IMR-90 (cell line): ENCODE measurements around the gene FLT1. TPM values are rescaled to one million over a fixed set of nuclear protein-coding genes. Genes with fewer than 3 reads are reported as not detected.
A peak's percentile ranks its signal among the peaks of the same experiment; 100 is the strongest.

Experiments used
- ATAC-seq: fragments of 200-7000 bp; cut with Tn5 transposase; 2 replicates; pipeline ENCODE4 v1.9.1; 2020; ENCODE audit warnings: low read depth, mild to moderate bottlenecking, moderate library complexity
- BruUV-seq: library from RNA; stranded (reverse); fragments of 400-500 nt; replicated peaks from 2 replicates; lab custom pipeline; 2021; lab: Mats Ljungman, UMichigan
- CTCF ChIA-PET: fragments of 300-600 bp; formaldehyde crosslinking; extraction: SDS; loops from one replicate; lab custom pipeline; 2021; ENCODE audit warnings: antibody characterized with exemption; lab: Yijun Ruan, JAX
- POLR2A ChIA-PET: fragments of 300-600 bp; sonication (Branson Sonifier 250); formaldehyde crosslinking; loops from one replicate; lab custom pipeline; 2022; ENCODE audit warnings: antibody characterized with exemption; ENCODE audit not compliant: unreplicated experiment; lab: Charles Lee
- DNase-seq: peaks from one replicate; pipeline ENCODE4 v3.0.0; 2013
- H2AFZ ChIP-seq: replicated peaks from 2 replicates; pipeline ENCODE3; 2013; ENCODE audit warnings: low read length, mild to moderate bottlenecking; ENCODE audit not compliant: poor library complexity
- H2AK5ac ChIP-seq: 2 replicates; pipeline ENCODE4 v1.6.1; 2013; ENCODE audit warnings: low read depth, low read length, inconsistent platforms
- H2AK9ac ChIP-seq: replicated peaks from 2 replicates; pipeline ENCODE3; 2013; ENCODE audit warnings: mild to moderate bottlenecking, low read depth, low read length, moderate library complexity; ENCODE audit not compliant: poor library complexity
- H2BK120ac ChIP-seq: 2 replicates; pipeline ENCODE4 v1.6.1; 2013; ENCODE audit warnings: low read depth, low read length, inconsistent platforms
- H2BK15ac ChIP-seq: 3 replicates; pipeline ENCODE4 v1.6.1; 2013; ENCODE audit warnings: low read depth, low read length, inconsistent platforms
- H2BK20ac ChIP-seq: 2 replicates; pipeline ENCODE4 v1.6.1; 2013; ENCODE audit warnings: low read depth, mild to moderate bottlenecking, inconsistent platforms, low read length, moderate library complexity
- H2BK5ac ChIP-seq: 2 replicates; pipeline ENCODE4 v1.6.1; 2013; ENCODE audit warnings: mild to moderate bottlenecking, low read depth, low read length, inconsistent platforms; ENCODE audit not compliant: poor library complexity, severe bottlenecking
- H3K14ac ChIP-seq: replicated peaks from 2 replicates; pipeline ENCODE4 v1.6.1; 2013; ENCODE audit warnings: low read depth, low read length, inconsistent platforms
- H3K18ac ChIP-seq: 2 replicates; pipeline ENCODE4 v1.6.1; 2013; ENCODE audit warnings: low read depth, low read length, control low read depth
- H3K23ac ChIP-seq: 2 replicates; pipeline ENCODE4 v1.6.1; 2013; ENCODE audit warnings: low read depth, low read length, inconsistent platforms
- H3K27ac ChIP-seq: 2 replicates; pipeline ENCODE4 v1.5.1; 2013; ENCODE audit warnings: mild to moderate bottlenecking, control low read depth, low read length; ENCODE audit not compliant: insufficient read depth
- H3K27me3 ChIP-seq: 2 replicates; pipeline ENCODE4 v1.6.1; 2013; ENCODE audit warnings: low read length; ENCODE audit not compliant: control insufficient read depth, insufficient read depth
- H3K36me3 ChIP-seq: 2 replicates; pipeline ENCODE4 v1.6.1; 2013; ENCODE audit warnings: low read length, mixed read lengths; ENCODE audit not compliant: control insufficient read depth, insufficient read depth
- H3K4ac ChIP-seq: 2 replicates; pipeline ENCODE4 v1.6.1; 2013; ENCODE audit warnings: low read depth, low read length, inconsistent platforms
- H3K4me1 ChIP-seq: 2 replicates; pipeline ENCODE4 v1.6.1; 2013; ENCODE audit warnings: low read length, mixed read lengths; ENCODE audit not compliant: control insufficient read depth, insufficient read depth
- H3K4me2 ChIP-seq: 2 replicates; pipeline ENCODE4 v1.6.1; 2013; ENCODE audit warnings: low read depth, mild to moderate bottlenecking, control low read depth, low read length, moderate library complexity
- H3K4me3 ChIP-seq: 2 replicates; pipeline ENCODE4 v1.5.1; 2013; ENCODE audit warnings: low read depth, mild to moderate bottlenecking, control low read depth, low read length, moderate library complexity; ENCODE audit not compliant: insufficient read depth
- H3K56ac ChIP-seq: 2 replicates; pipeline ENCODE4 v1.6.1; 2013; ENCODE audit warnings: low read length, inconsistent platforms; ENCODE audit not compliant: insufficient read depth; ENCODE audit errors: extremely low read depth
- H3K79me1 ChIP-seq, 2 experiments: 2 replicates each; pipeline ENCODE4 v1.6.1; 2013; ENCODE audit warnings: low read length in 2 of 2, inconsistent platforms in 1 of 2, low read depth in 1 of 2
- H3K9ac ChIP-seq: 2 replicates; pipeline ENCODE4 v1.6.1; 2013; ENCODE audit warnings: low read depth, low read length, control low read depth
- H3K9me1 ChIP-seq: 2 replicates; pipeline ENCODE4 v1.6.1; 2013; ENCODE audit warnings: low read length, inconsistent platforms; ENCODE audit not compliant: insufficient read depth
- H3K9me3 ChIP-seq: 2 replicates; pipeline ENCODE4 v1.6.1; 2013; ENCODE audit warnings: low read length; ENCODE audit not compliant: control insufficient read depth, insufficient read depth
- H4K20me1 ChIP-seq: 2 replicates; pipeline ENCODE4 v1.6.1; 2013; ENCODE audit warnings: low read length, inconsistent platforms; ENCODE audit not compliant: insufficient read depth
- H4K5ac ChIP-seq: 2 replicates; pipeline ENCODE4 v1.6.1; 2013; ENCODE audit warnings: mild to moderate bottlenecking, low read depth, low read length, control low read depth
- H4K8ac ChIP-seq, 2 experiments: 2 replicates each; pipeline ENCODE4 v1.6.1; 2013; ENCODE audit warnings: low read depth in 2 of 2, low read length in 2 of 2, control low read depth in 1 of 2, inconsistent platforms in 1 of 2
- H4K91ac ChIP-seq: 2 replicates; pipeline ENCODE4 v1.6.1; 2013; ENCODE audit warnings: low read depth, low read length, inconsistent platforms; ENCODE audit not compliant: insufficient read depth
- BHLHE40 ChIP-seq: fragments of 150-350 bp; IDR thresholded peaks from 2 replicates; pipeline ENCODE4 v1.6.1; 2016; ENCODE audit warnings: mild to moderate bottlenecking, low read depth, low read length
- CEBPB ChIP-seq: IDR thresholded peaks from 2 replicates; pipeline ENCODE4 v1.6.1; 2012; ENCODE audit warnings: low read depth, low read length, improper control_type of control experiment
- CHD1 ChIP-seq: IDR thresholded peaks from 2 replicates; pipeline ENCODE4 v1.6.1; 2012; ENCODE audit warnings: low read depth, low read length, improper control_type of control experiment
- CTCF ChIP-seq: conservative IDR thresholded peaks from 2 replicates; pipeline ENCODE4 v1.5.1; 2012; ENCODE audit warnings: mild to moderate bottlenecking, low read depth, low read length, improper control_type of control experiment
- ELK1 ChIP-seq: fragments of 150-350 bp; IDR thresholded peaks from 2 replicates; pipeline ENCODE4 v1.6.1; 2016; ENCODE audit warnings: low read depth, mild to moderate bottlenecking, low read length, moderate library complexity, borderline replicate concordance
- FOS ChIP-seq: fragments of 150-350 bp; IDR thresholded peaks from 2 replicates; pipeline ENCODE4 v1.6.1; 2016; ENCODE audit warnings: low read depth, low read length
- MAFK ChIP-seq: IDR thresholded peaks from 2 replicates; pipeline ENCODE4 v1.6.1; 2012; ENCODE audit warnings: low read depth, low read length, improper control_type of control experiment
- MAZ ChIP-seq: IDR thresholded peaks from 2 replicates; pipeline ENCODE4 v1.6.1; 2012; ENCODE audit warnings: low read depth, mild to moderate bottlenecking, low read length, improper control_type of control experiment, moderate library complexity, borderline replicate concordance
- MXI1 ChIP-seq: IDR thresholded peaks from 2 replicates; pipeline ENCODE4 v1.6.1; 2012; ENCODE audit warnings: low read depth, mild to moderate bottlenecking, low read length, moderate library complexity, borderline replicate concordance
- NFE2L2 ChIP-seq: fragments of 150-350 bp; IDR thresholded peaks from 2 replicates; pipeline ENCODE4 v1.6.1; 2016; ENCODE audit warnings: low read depth, mild to moderate bottlenecking, low read length
- POLR2A ChIP-seq: IDR thresholded peaks from 2 replicates; pipeline ENCODE4 v1.6.1; 2012; ENCODE audit warnings: mild to moderate bottlenecking, low read depth, low read length
- RAD21 ChIP-seq: IDR thresholded peaks from 2 replicates; pipeline ENCODE4 v1.6.1; 2012; ENCODE audit warnings: low read length, improper control_type of control experiment
- RCOR1 ChIP-seq: IDR thresholded peaks from 2 replicates; pipeline ENCODE4 v1.6.1; 2012; ENCODE audit warnings: mild to moderate bottlenecking, low read length, improper control_type of control experiment; ENCODE audit not compliant: insufficient replicate concordance
- RFX5 ChIP-seq: IDR thresholded peaks from 2 replicates; pipeline ENCODE4 v1.8.0; 2012; ENCODE audit warnings: low read depth, mild to moderate bottlenecking, low read length, moderate library complexity
- SMC3 ChIP-seq: fragments of 150-350 bp; IDR thresholded peaks from 2 replicates; pipeline ENCODE4 v1.6.1; 2016; ENCODE audit warnings: low read depth, mild to moderate bottlenecking, antibody characterized with exemption, low read length, moderate library complexity
- USF2 ChIP-seq: fragments of 150-350 bp; IDR thresholded peaks from 2 replicates; pipeline ENCODE4 v1.6.1; 2017; ENCODE audit warnings: mild to moderate bottlenecking, antibody characterized with exemption, low read length, low read depth
- WGBS, 2 experiments: methylation state at CpG; one replicate each; pipeline versions ENCODE4 v1.1.5 to v1.1.7; 2013; ENCODE audit warnings: missing lambda C conversion rate in 2 of 2; ENCODE audit not compliant: insufficient read length in 1 of 2; ENCODE audit errors: extremely low coverage in 2 of 2; 5-methylcytosine and 5-hydroxymethylcytosine counted together
- dilution Hi-C: fragments of 300-500 bp; cut with HindIII; formaldehyde crosslinking; loops from one replicate; pipeline ENCODE4 v1.14.3; 2018; ENCODE audit warnings: low sequenced_read_pairs; ENCODE audit not compliant: unreplicated experiment
- in situ Hi-C: fragments of 300-500 bp; cut with MboI; formaldehyde crosslinking; loops from 3 replicates; pipeline ENCODE4 v1.14.3; 2019; ENCODE audit warnings: low sequenced_read_pairs, inconsistent platforms, mixed read lengths
- intact Hi-C: fragments of 100-400 bp; cut with micrococcal nuclease; formaldehyde crosslinking; loops from 2 replicates; pipeline ENCODE4 v1.10.0; 2022
- polyA plus RNA-seq, 3 experiments: library from polyadenylated mRNA; depleted of rRNA; stranded (reverse); fragments of >200 nt; gene quantifications; 2 replicates each; pipeline ENCODE4 v1.2.3, GENCODE V29; 2012; ENCODE audit warnings: low replicate concordance in 1 of 3
- total RNA-seq: library from RNA; depleted of rRNA; stranded (reverse); fragments of >200 nt; gene quantifications from 2 replicates; pipeline ENCODE4 v1.2.3, GENCODE V29; 2012

Gene FLT1
- total and polyA plus RNA-seq, 2 of the 4 experiments (the other 2 are of a cell fraction) = 4.5 to 10.4 TPM

- H3K36me3 ChIP-seq = no peaks in the 10 kb centered on the region
- no peak overlapping the region for H4K5ac ChIP-seq
- dilution Hi-C loops (no loop called here), intact Hi-C loops (loop anchor here (5.0 kb wide), 1 partner anchor 163 kb away; the partner anchor contains the start of gene POMP), in situ Hi-C loops (no loop called here)
- H3K4me3 ChIP-seq = peak overlapping the region; percentile 94
- H3K56ac ChIP-seq = no peak overlapping the region
- no peak overlapping the region for H2BK15ac ChIP-seq
- peak overlapping the region; percentile 65 for H3K9ac ChIP-seq
- H4K8ac ChIP-seq = no peak overlapping the region
- H3K9me3 ChIP-seq = no peaks in the 10 kb centered on the region
- 2% methylated on average over 21 of the region's 30 CpGs; no CpG with 5 or more reads in 1 of the 2 experiments for WGBS, 2 experiments
- peaks cover 4% of the 10 kb centered on the region for H3K4me1 ChIP-seq
- H2BK120ac ChIP-seq = peak overlapping the region; percentile 54; the same call in 1 of the 2 replicates
- no peak overlapping the region for H2BK20ac ChIP-seq
- peaks cover 5% of the 10 kb centered on the region; the same call in 1 of the 2 replicates for H4K20me1 ChIP-seq
- no peak overlapping the region for H3K18ac ChIP-seq
- no peak overlapping the region; the same call in 1 of the 2 replicates for H3K23ac ChIP-seq
- peak overlapping the region; percentile 19; the same call in 1 of the 2 replicates for H3K14ac ChIP-seq
- no peak overlapping the region for H2AK5ac ChIP-seq
- CTCF ChIA-PET = no interaction called here
- no peak overlapping the region for H2BK5ac ChIP-seq
- H3K27me3 ChIP-seq = peaks cover 22% of the 10 kb centered on the region; the same call in 1 of the 2 replicates
- TF ChIP-seq MXI1 (no peak), USF2 (no peak), RFX5 (no peak), RCOR1 (no peak), MAFK (no peak), CTCF (no peak), MAZ (no peak), ELK1 (no peak), SMC3 (no peak), RAD21 (no peak), FOS (no peak), CHD1 (no peak), POLR2A (no peak), BHLHE40 (no peak), CEBPB (no peak), NFE2L2 (no peak)
- peak overlapping the region; percentile 92 for H2AFZ ChIP-seq
- BruUV-seq = no TSS peak
- ATAC-seq (peak; percentile 47), DNase-seq (no peak)
- H2AK9ac ChIP-seq = peak overlapping the region; percentile 59
- POLR2A ChIA-PET = no interaction called here
- no peaks in the 10 kb centered on the region for H3K9me1 ChIP-seq
- H3K4me2 ChIP-seq = peak overlapping the region; percentile 98
- H4K91ac ChIP-seq = no peak overlapping the region; the same call in 1 of the 2 replicates
- peaks cover 6 to 26% of the 10 kb centered on the region in 2 experiments; a peak in 2 of 4 replicates for H3K79me1 ChIP-seq
- H3K4ac ChIP-seq = peak overlapping the region; percentile 9; the same call in 1 of the 2 replicates
- H3K27ac ChIP-seq = no peak overlapping the region; the same call in 1 of the 2 replicates
Measured at GRCh38 chr13:28494504-28494777, 487 bp downstream of the FLT1 start.
